GM12878 (cell line): Measurements from ENCODE around the gene GPC6.

Source experiments
- MXI1 ChIP-seq: fragments of 150-350 bp; IDR thresholded peaks from 2 replicates; pipeline ENCODE4 v1.6.1; 2011; ENCODE audit warnings: low read depth, mild to moderate bottlenecking, inconsistent platforms, low read length, improper control_type of control experiment
- TF ChIP-seq, protein P1 (sequence below), 3 experiments: IDR thresholded peaks in 2 of 3; conservative IDR thresholded peaks in 1 of 3; 2 replicates each; pipeline ENCODE4 v1.5.1; 2011; ENCODE audit warnings: low read depth in 3 of 3, low read length in 3 of 3, mild to moderate bottlenecking in 3 of 3, control low read depth in 2 of 3, moderate library complexity in 2 of 3, inconsistent platforms in 1 of 3, mixed read lengths in 1 of 3; ENCODE audit not compliant: control insufficient read depth in 2 of 3, insufficient read depth in 1 of 3; ENCODE audit errors: extremely low read depth in 1 of 3

DNA sequence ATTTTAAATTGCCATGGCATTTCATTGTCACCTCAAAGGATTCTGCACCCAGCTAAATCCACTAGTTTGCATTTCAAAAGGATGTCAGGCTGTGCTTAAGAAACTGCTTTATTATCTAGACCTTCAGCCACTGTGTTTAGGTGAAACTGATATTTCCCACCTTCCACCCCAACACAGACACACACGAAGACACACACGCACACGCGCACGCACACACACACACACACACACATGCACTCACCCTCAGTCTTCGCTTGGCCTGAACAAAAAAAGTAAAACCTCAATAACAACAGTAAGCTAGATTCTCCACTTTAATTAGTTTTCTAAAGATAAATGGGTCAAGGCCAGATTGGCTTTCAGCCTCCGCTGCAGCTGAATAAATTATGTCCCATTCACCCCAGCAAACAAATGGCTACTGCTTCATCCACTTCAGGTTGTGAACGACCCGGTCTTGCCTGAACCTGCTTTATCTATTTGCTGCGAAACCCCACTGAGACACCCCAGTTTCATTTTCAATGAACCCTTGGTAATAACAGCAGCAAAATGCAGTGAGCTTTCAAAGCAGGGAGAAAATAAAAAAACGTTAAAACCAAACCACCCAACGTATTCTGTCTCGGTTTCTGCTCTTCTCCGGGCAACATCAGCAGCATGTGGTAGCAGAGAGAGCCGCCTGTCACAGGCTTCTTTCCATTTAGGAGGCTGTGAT, 1086.1 kb downstream of the GPC6 start:
- TF ChIP-seq MXI1: no peak
- TF ChIP-seq, protein P1, sequence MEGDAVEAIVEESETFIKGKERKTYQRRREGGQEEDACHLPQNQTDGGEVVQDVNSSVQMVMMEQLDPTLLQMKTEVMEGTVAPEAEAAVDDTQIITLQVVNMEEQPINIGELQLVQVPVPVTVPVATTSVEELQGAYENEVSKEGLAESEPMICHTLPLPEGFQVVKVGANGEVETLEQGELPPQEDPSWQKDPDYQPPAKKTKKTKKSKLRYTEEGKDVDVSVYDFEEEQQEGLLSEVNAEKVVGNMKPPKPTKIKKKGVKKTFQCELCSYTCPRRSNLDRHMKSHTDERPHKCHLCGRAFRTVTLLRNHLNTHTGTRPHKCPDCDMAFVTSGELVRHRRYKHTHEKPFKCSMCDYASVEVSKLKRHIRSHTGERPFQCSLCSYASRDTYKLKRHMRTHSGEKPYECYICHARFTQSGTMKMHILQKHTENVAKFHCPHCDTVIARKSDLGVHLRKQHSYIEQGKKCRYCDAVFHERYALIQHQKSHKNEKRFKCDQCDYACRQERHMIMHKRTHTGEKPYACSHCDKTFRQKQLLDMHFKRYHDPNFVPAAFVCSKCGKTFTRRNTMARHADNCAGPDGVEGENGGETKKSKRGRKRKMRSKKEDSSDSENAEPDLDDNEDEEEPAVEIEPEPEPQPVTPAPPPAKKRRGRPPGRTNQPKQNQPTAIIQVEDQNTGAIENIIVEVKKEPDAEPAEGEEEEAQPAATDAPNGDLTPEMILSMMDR (IDR thresholded peaks at IDR 0.05 in 2 of 3, conservative IDR thresholded peaks at IDR 0.05 in 1 of 3; ENCODE audit: control insufficient read depth in 2 of 3, extremely low read depth in 1 of 3, insufficient read depth in 1 of 3, low read depth in 3 of 3, low read length in 3 of 3): no peak
